ENCODE measurements around the gene FAM81B. TPM values are rescaled to one million over a fixed set of nuclear protein-coding genes. Genes with fewer than 3 reads are reported as not detected.

FAM81B gene
- total and polyA plus RNA-seq, 2 of the 4 experiments (the other 2 are of a cell fraction) = not detected

DNA sequence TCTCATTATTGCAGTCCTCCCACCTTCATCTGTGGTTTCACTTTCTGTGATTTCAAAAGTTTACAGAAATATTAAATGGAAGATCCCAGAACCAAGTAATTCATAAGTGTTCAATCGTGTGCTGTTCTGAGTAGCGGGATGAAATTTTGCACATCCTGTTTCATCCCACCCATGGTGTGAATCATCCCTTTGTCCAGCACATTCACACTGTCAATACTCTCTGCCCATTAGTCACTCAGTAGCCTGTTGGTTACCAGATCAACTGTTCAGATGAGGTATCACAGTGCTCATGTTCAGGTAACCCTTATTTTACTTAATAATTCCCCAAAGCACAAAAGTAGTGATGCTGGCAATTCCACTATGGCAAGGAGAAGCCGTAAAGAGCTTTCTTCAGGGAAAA, 26.8 kb downstream of the FAM81B start:
- Histone ChIP-seq H2AK5ac (ENCODE audit: low read depth, low read length) (no peak overlapping the region), H2BK120ac (ENCODE audit: low read depth, low read length) (no peak overlapping the region), H3K9ac (ENCODE audit: low read depth, low read length) (no peak overlapping the region), H2BK5ac (ENCODE audit: low read depth, low read length, poor library complexity, severe bottlenecking) (no peak overlapping the region), H3K4me1 (ENCODE audit: control insufficient read depth, insufficient read depth, low read length) (no peaks in the 10 kb centered on the region), H2BK15ac (ENCODE audit: low read depth, low read length) (no peak overlapping the region), H3K56ac (ENCODE audit: extremely low read depth, insufficient read depth, low read length) (no peak overlapping the region), H3K9me3 (ENCODE audit: control insufficient read depth, insufficient read depth, low read length) (no peaks in the 10 kb centered on the region), H2AFZ (replicated peaks; ENCODE audit: low read length, poor library complexity) (no peak overlapping the region), H3K18ac (ENCODE audit: low read depth, low read length) (no peak overlapping the region), H4K91ac (ENCODE audit: insufficient read depth, low read depth, low read length) (no peak overlapping the region), H3K27ac (ENCODE audit: insufficient read depth, low read length) (no peak overlapping the region), H4K5ac (ENCODE audit: low read depth, low read length) (no peak overlapping the region), H3K9me1 (ENCODE audit: insufficient read depth, low read length) (no peaks in the 10 kb centered on the region), H3K36me3 (ENCODE audit: control insufficient read depth, insufficient read depth, low read length) (no peaks in the 10 kb centered on the region), H3K4ac (ENCODE audit: low read depth, low read length) (no peak overlapping the region), H3K27me3 (ENCODE audit: control insufficient read depth, insufficient read depth, low read length) (peaks cover 2% of the 10 kb centered on the region; the same call in 1 of the 2 replicates), H3K79me1 (ENCODE audit: low read depth in 1 of 2, low read length in 2 of 2) (no peaks in the 10 kb centered on the region), H4K20me1 (ENCODE audit: insufficient read depth, low read length) (no peaks in the 10 kb centered on the region), H2BK20ac (ENCODE audit: low read depth, low read length) (no peak overlapping the region), H4K8ac (ENCODE audit: low read depth in 2 of 2, low read length in 2 of 2) (no peak overlapping the region), H2AK9ac (replicated peaks; ENCODE audit: low read depth, low read length, poor library complexity) (no peak overlapping the region), H3K14ac (replicated peaks; ENCODE audit: low read depth, low read length) (no peak overlapping the region), H3K4me3 (ENCODE audit: insufficient read depth, low read depth, low read length) (no peak overlapping the region), H3K23ac (ENCODE audit: low read depth, low read length) (no peak overlapping the region), H3K4me2 (ENCODE audit: low read depth, low read length) (peak overlapping the region; percentile 40)
- no CpG with 5 or more reads among the region's 3 CpGs for WGBS, 2 experiments (ENCODE audit: extremely low coverage in 2 of 2, insufficient read length in 1 of 2)
- TF ChIP-seq, protein P1, sequence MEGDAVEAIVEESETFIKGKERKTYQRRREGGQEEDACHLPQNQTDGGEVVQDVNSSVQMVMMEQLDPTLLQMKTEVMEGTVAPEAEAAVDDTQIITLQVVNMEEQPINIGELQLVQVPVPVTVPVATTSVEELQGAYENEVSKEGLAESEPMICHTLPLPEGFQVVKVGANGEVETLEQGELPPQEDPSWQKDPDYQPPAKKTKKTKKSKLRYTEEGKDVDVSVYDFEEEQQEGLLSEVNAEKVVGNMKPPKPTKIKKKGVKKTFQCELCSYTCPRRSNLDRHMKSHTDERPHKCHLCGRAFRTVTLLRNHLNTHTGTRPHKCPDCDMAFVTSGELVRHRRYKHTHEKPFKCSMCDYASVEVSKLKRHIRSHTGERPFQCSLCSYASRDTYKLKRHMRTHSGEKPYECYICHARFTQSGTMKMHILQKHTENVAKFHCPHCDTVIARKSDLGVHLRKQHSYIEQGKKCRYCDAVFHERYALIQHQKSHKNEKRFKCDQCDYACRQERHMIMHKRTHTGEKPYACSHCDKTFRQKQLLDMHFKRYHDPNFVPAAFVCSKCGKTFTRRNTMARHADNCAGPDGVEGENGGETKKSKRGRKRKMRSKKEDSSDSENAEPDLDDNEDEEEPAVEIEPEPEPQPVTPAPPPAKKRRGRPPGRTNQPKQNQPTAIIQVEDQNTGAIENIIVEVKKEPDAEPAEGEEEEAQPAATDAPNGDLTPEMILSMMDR (conservative IDR thresholded peaks at IDR 0.05; ENCODE audit: low read depth, low read length) = no peak
- TF ChIP-seq MAFK (IDR thresholded peaks at IDR 0.05; ENCODE audit: low read depth, low read length) = no peak
- no peak for TF ChIP-seq RAD21 (IDR thresholded peaks at IDR 0.05; ENCODE audit: low read length)
- no peak for TF ChIP-seq CEBPB (IDR thresholded peaks at IDR 0.05; ENCODE audit: low read depth, low read length)
- TF ChIP-seq FOS (IDR thresholded peaks at IDR 0.05; ENCODE audit: low read depth, low read length) = no peak
- TF ChIP-seq SMC3 (IDR thresholded peaks at IDR 0.05; ENCODE audit: low read depth, low read length) = no peak
- no peak for TF ChIP-seq CHD1 (IDR thresholded peaks at IDR 0.05; ENCODE audit: low read depth, low read length)
- TF ChIP-seq MAZ (IDR thresholded peaks at IDR 0.05; ENCODE audit: borderline replicate concordance, low read depth, low read length) = no peak
- no peak for TF ChIP-seq NFE2L2 (IDR thresholded peaks at IDR 0.05; ENCODE audit: low read depth, low read length)
- TF ChIP-seq, protein P2, sequence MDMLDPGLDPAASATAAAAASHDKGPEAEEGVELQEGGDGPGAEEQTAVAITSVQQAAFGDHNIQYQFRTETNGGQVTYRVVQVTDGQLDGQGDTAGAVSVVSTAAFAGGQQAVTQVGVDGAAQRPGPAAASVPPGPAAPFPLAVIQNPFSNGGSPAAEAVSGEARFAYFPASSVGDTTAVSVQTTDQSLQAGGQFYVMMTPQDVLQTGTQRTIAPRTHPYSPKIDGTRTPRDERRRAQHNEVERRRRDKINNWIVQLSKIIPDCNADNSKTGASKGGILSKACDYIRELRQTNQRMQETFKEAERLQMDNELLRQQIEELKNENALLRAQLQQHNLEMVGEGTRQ (IDR thresholded peaks at IDR 0.05; ENCODE audit: low read depth, low read length) = no peak
- TF ChIP-seq POLR2A (IDR thresholded peaks at IDR 0.05; ENCODE audit: low read depth, low read length) = no peak
- no peak for TF ChIP-seq BHLHE40 (IDR thresholded peaks at IDR 0.05; ENCODE audit: low read depth, low read length)
- TF ChIP-seq, protein P3, sequence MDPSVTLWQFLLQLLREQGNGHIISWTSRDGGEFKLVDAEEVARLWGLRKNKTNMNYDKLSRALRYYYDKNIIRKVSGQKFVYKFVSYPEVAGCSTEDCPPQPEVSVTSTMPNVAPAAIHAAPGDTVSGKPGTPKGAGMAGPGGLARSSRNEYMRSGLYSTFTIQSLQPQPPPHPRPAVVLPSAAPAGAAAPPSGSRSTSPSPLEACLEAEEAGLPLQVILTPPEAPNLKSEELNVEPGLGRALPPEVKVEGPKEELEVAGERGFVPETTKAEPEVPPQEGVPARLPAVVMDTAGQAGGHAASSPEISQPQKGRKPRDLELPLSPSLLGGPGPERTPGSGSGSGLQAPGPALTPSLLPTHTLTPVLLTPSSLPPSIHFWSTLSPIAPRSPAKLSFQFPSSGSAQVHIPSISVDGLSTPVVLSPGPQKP (IDR thresholded peaks at IDR 0.05; ENCODE audit: borderline replicate concordance, low read depth, low read length) = no peak
- TF ChIP-seq RCOR1 (IDR thresholded peaks at IDR 0.05; ENCODE audit: insufficient replicate concordance, low read length) = no peak
- no peak for TF ChIP-seq MXI1 (IDR thresholded peaks at IDR 0.05; ENCODE audit: borderline replicate concordance, low read depth, low read length)
- TF ChIP-seq RFX5 (IDR thresholded peaks at IDR 0.05; ENCODE audit: low read depth, low read length) = no peak
- ChIA-PET POLR2A (ENCODE audit: unreplicated experiment) (no interaction called here), CTCF (no interaction called here)
- DNase-seq (peak; percentile 0), ATAC-seq (ENCODE audit: low read depth) (no peak)
- dilution Hi-C loops (cut with HindIII; ENCODE audit: low sequenced_read_pairs, unreplicated experiment) = no loop called here
- no TSS peak for BruUV-seq (replicated peaks)
- in situ Hi-C loops (cut with MboI; ENCODE audit: low sequenced_read_pairs) = no loop called here
- intact Hi-C loops (cut with micrococcal nuclease) = no loop called here

Data from IMR-90 (cell line).